ENCODE measurements around the gene PRDM5. TPM values are rescaled to one million over a fixed set of nuclear protein-coding genes. Genes with fewer than 3 reads are reported as not detected.

The PRDM5 gene
- total and polyA plus RNA-seq, 2 experiments from 2014 or later, result 8.7 to 12.6 TPM

- H3K36me3 ChIP-seq (ENCODE audit: low read depth), result no peaks in the 10 kb centered on the region
- H3K27me3 ChIP-seq (replicated peaks; ENCODE audit: insufficient read depth), result no peaks in the 10 kb centered on the region
- H4K20me1 ChIP-seq (ENCODE audit: insufficient read depth), result no peaks in the 10 kb centered on the region
- no peak for TF ChIP-seq EZH2phosphoT487 (IDR thresholded peaks at IDR 0.05; ENCODE audit: insufficient read depth, low read depth)
- no peak for TF ChIP-seq EZH2 (IDR thresholded peaks at IDR 0.05; ENCODE audit: insufficient read depth, poor library complexity, severe bottlenecking)
- H3K79me2 ChIP-seq (ENCODE audit: insufficient read depth), result no peaks in the 10 kb centered on the region
- no peak overlapping the region for H2AFZ ChIP-seq
- H3K9me2 ChIP-seq (ENCODE audit: insufficient read depth), result no peaks in the 10 kb centered on the region
- no peak overlapping the region for H3K27ac ChIP-seq
- H3K9me3 ChIP-seq (ENCODE audit: low read depth), result no peaks in the 10 kb centered on the region
- peak overlapping the region; percentile 60 for H3K4me2 ChIP-seq (ENCODE audit: unreplicated experiment)
- in situ Hi-C loops (cut with MboI), result no loop called here
- no peak overlapping the region for H3K9ac ChIP-seq
- H3F3A ChIP-seq (ENCODE audit: insufficient read depth), result peaks cover 6% of the 10 kb centered on the region; the same call in 1 of the 2 replicates
- peaks cover 29% of the 10 kb centered on the region for H3K4me1 ChIP-seq (ENCODE audit: insufficient read depth)
- DNase-seq, result peak; percentile 39
- H3K4me3 ChIP-seq, result no peak overlapping the region
These were observed 231.0 kb downstream of the PRDM5 start for GRCh38 chr4:120691536-120691935.

DNA sequence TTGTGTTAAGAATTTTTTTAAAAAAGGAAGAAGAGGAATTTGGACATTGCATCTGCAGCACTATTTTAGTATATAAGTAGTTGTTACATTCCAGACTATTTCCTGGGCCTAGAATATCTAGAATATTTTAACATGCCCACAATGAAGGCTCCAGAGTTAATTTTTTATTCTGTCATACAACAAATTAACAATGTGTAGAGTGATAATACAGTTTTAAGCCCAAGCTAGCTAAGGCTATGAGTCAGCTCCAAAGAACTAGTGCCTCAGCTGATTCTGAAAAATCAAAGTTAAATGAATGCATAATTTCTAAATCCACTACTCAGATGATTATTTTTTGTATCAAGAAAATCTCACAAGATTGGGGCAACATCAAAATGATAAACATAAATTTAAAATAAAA is 231.4 kb downstream of the PRDM5 start:
- no peaks in the 10 kb centered on the region for H4K20me1 ChIP-seq (ENCODE audit: insufficient read depth)
- peaks cover 29% of the 10 kb centered on the region for H3K4me1 ChIP-seq (ENCODE audit: insufficient read depth)
- DNase-seq, result peak; percentile 60
- H3K4me3 ChIP-seq, result no peak overlapping the region
- no peaks in the 10 kb centered on the region for H3K9me2 ChIP-seq (ENCODE audit: insufficient read depth)
- no peaks in the 10 kb centered on the region for H3K27me3 ChIP-seq (replicated peaks; ENCODE audit: insufficient read depth)
- TF ChIP-seq EZH2phosphoT487 (IDR thresholded peaks at IDR 0.05; ENCODE audit: insufficient read depth, low read depth), result no peak
- no peak overlapping the region for H2AFZ ChIP-seq
- H3K27ac ChIP-seq, result no peak overlapping the region
- no peaks in the 10 kb centered on the region for H3K79me2 ChIP-seq (ENCODE audit: insufficient read depth)
- H3F3A ChIP-seq (ENCODE audit: insufficient read depth), result peaks cover 6% of the 10 kb centered on the region; the same call in 1 of the 2 replicates
- in situ Hi-C loops (cut with MboI), result no loop called here
- H3K9me3 ChIP-seq (ENCODE audit: low read depth), result no peaks in the 10 kb centered on the region
- H3K4me2 ChIP-seq (ENCODE audit: unreplicated experiment), result peak overlapping the region; percentile 60
- H3K9ac ChIP-seq, result no peak overlapping the region
- no peaks in the 10 kb centered on the region for H3K36me3 ChIP-seq (ENCODE audit: low read depth)

DNA sequence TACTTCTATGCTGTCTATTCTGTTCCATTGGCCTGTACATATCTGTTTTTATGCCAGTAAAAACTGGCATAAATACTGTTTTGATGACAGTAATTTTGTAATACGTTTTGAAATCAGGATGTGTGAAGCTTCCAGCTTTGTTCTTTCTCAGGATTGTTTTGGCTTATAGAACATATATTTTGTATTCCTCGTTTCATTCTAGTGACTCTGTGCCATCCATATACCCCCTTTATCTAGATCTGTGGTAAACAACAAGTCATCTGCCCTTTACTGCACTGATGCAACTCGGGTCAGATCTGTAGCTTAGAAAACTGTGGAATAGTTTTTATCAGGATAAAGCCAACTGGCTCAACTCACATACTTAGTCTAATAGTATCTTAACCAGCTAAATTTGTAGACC is 233.7 kb downstream of the PRDM5 start:
- 46 to 51% methylated on average over 3 of the region's 3 CpGs for WGBS, 2 experiments (ENCODE audit: low coverage in 1 of 2, low lambda C conversion rate in 2 of 2, missing lambda C conversion rate in 2 of 2)
- H3K27me3 ChIP-seq (replicated peaks; ENCODE audit: insufficient read depth), result no peaks in the 10 kb centered on the region
- H3F3A ChIP-seq (ENCODE audit: insufficient read depth), result 0 out of 2 replicates have a peak, but pooled peaks cover under 1% of the 10 kb centered on the region
- H3K36me3 ChIP-seq (ENCODE audit: low read depth), result no peaks in the 10 kb centered on the region
- DNase-seq, result no peak
- H3K9ac ChIP-seq, result no peak overlapping the region
- peaks cover 20% of the 10 kb centered on the region for H3K4me1 ChIP-seq (ENCODE audit: insufficient read depth)
- H3K4me3 ChIP-seq, result no peak overlapping the region
- no peaks in the 10 kb centered on the region for H4K20me1 ChIP-seq (ENCODE audit: insufficient read depth)
- H3K4me2 ChIP-seq (ENCODE audit: unreplicated experiment), result no peak overlapping the region
- no peak overlapping the region for H3K27ac ChIP-seq
- in situ Hi-C loops (cut with MboI), result no loop called here
- H3K9me3 ChIP-seq (ENCODE audit: low read depth), result no peaks in the 10 kb centered on the region
- no peak for TF ChIP-seq EZH2 (IDR thresholded peaks at IDR 0.05; ENCODE audit: insufficient read depth, poor library complexity, severe bottlenecking)
- no peak for TF ChIP-seq EZH2phosphoT487 (IDR thresholded peaks at IDR 0.05; ENCODE audit: insufficient read depth, low read depth)
- H2AFZ ChIP-seq, result no peak overlapping the region
- H3K9me2 ChIP-seq (ENCODE audit: insufficient read depth), result no peaks in the 10 kb centered on the region
- no peaks in the 10 kb centered on the region for H3K79me2 ChIP-seq (ENCODE audit: insufficient read depth)

- H3K9me3 ChIP-seq (ENCODE audit: low read depth), result no peaks in the 10 kb centered on the region
- peak; percentile 43 for DNase-seq
- H3K9me2 ChIP-seq (ENCODE audit: insufficient read depth), result no peaks in the 10 kb centered on the region
- H3K36me3 ChIP-seq (ENCODE audit: low read depth), result no peaks in the 10 kb centered on the region
- 98% methylated on average over 2 of the region's 2 CpGs for WGBS, 2 experiments (ENCODE audit: low coverage in 1 of 2, low lambda C conversion rate in 2 of 2, missing lambda C conversion rate in 2 of 2)
- H3K9ac ChIP-seq, result no peak overlapping the region
- H3K27me3 ChIP-seq (replicated peaks; ENCODE audit: insufficient read depth), result no peaks in the 10 kb centered on the region
- no peak overlapping the region for H3K27ac ChIP-seq
- TF ChIP-seq EZH2phosphoT487 (IDR thresholded peaks at IDR 0.05; ENCODE audit: insufficient read depth, low read depth) (no peak), EZH2 (IDR thresholded peaks at IDR 0.05; ENCODE audit: insufficient read depth, poor library complexity, severe bottlenecking) (no peak)
- no peak overlapping the region for H3K4me3 ChIP-seq
- H3F3A ChIP-seq (ENCODE audit: insufficient read depth), result 0 out of 2 replicates have a peak, but pooled peaks cover 11% of the 10 kb centered on the region
- in situ Hi-C loops (cut with MboI), result no loop called here
- H4K20me1 ChIP-seq (ENCODE audit: insufficient read depth), result no peaks in the 10 kb centered on the region
- no peak overlapping the region for H3K4me2 ChIP-seq (ENCODE audit: unreplicated experiment)
- H3K79me2 ChIP-seq (ENCODE audit: insufficient read depth), result no peaks in the 10 kb centered on the region
- peaks cover 12% of the 10 kb centered on the region for H3K4me1 ChIP-seq (ENCODE audit: insufficient read depth)
- H2AFZ ChIP-seq, result no peak overlapping the region
These were observed 236.7 kb downstream of the PRDM5 start for GRCh38 chr4:120685756-120686278.

Data from GM23248 (cell line).